Endodermal cell (in vitro differentiated cells): ENCODE data around the gene MRTFA. TPM values are rescaled to one million over a fixed set of nuclear protein-coding genes. Genes with fewer than 3 reads are reported as not detected.

Experiments used
- DNase-seq: peaks from one replicate; pipeline ENCODE4 v3.0.0-alpha.2; 2017
- H3K27ac ChIP-seq: 2 replicates; pipeline ENCODE4 v1.5.1; 2013; ENCODE audit warnings: mild to moderate bottlenecking, low read depth, low read length, moderate library complexity
- H3K27me3 ChIP-seq: 2 replicates; pipeline ENCODE4 v1.6.1; 2013; ENCODE audit warnings: mild to moderate bottlenecking, low read length, moderate library complexity; ENCODE audit not compliant: insufficient read depth, control insufficient read depth, poor library complexity, severe bottlenecking
- H3K36me3 ChIP-seq: 2 replicates; pipeline ENCODE4 v1.7.0; 2013; ENCODE audit warnings: mild to moderate bottlenecking, low read length, moderate library complexity; ENCODE audit not compliant: control insufficient read depth, insufficient read depth
- H3K4me1 ChIP-seq: one replicate; pipeline ENCODE4 v1.7.0; 2013; ENCODE audit warnings: low read length; ENCODE audit not compliant: control insufficient read depth, insufficient read depth
- H3K4me3 ChIP-seq: 2 replicates; pipeline ENCODE4 v1.5.1; 2013; ENCODE audit warnings: mild to moderate bottlenecking, low read length, moderate library complexity
- H3K9ac ChIP-seq: 2 replicates; pipeline ENCODE4 v1.6.1; 2013; ENCODE audit warnings: mild to moderate bottlenecking, low read length, moderate library complexity; ENCODE audit not compliant: poor library complexity, severe bottlenecking; ENCODE audit errors: extremely low read depth
- H3K9me3 ChIP-seq: 2 replicates; pipeline ENCODE4 v1.6.1; 2013; ENCODE audit warnings: mild to moderate bottlenecking, low read length, moderate library complexity; ENCODE audit not compliant: control insufficient read depth
- H3K27ac Mint-ChIP-seq: 2 replicates; pipeline ENCODE4 v1.8.0; 2020; ENCODE audit warnings: mixed read lengths
- H3K27me3 Mint-ChIP-seq: 2 replicates; pipeline ENCODE4 v1.8.0; 2021; ENCODE audit warnings: mild to moderate bottlenecking, mixed read lengths; ENCODE audit not compliant: insufficient read depth
- H3K36me3 Mint-ChIP-seq: 2 replicates; pipeline ENCODE4 v1.8.0; 2020; ENCODE audit warnings: low read depth, mixed read lengths
- H3K4me1 Mint-ChIP-seq: 2 replicates; pipeline ENCODE4 v1.8.0; 2020; ENCODE audit warnings: mixed read lengths
- H3K4me3 Mint-ChIP-seq: 2 replicates; pipeline ENCODE4 v1.8.0; 2020; ENCODE audit warnings: mild to moderate bottlenecking, moderate library complexity, mixed read lengths
- H3K9me3 Mint-ChIP-seq: 2 replicates; pipeline ENCODE4 v1.8.0; 2020; ENCODE audit warnings: mild to moderate bottlenecking, mixed read lengths
- WGBS, 2 experiments: methylation state at CpG; one replicate each; pipeline versions ENCODE4 v1.1.5 to v1.1.7; 2013; ENCODE audit warnings: missing lambda C conversion rate in 2 of 2, mixed read lengths in 1 of 2; ENCODE audit not compliant: insufficient coverage in 1 of 2, insufficient read length in 1 of 2; 5-methylcytosine and 5-hydroxymethylcytosine counted together
- total RNA-seq, 2 donors: library from RNA; stranded (reverse); fragmentation: NEBNext Ultra II Directional in 1 of 2; extraction: Animal tissue kit (Norgen Biotek cat#: 25700) in 1 of 2; gene quantifications; 2 replicates in 1 of 2; 3 replicates in 1 of 2; pipeline ENCODE4 v1.2.1, GENCODE V29; 2021
- TF ChIP-seq, protein P1 (sequence below): fragments of 200-600 bp; sonication (generic); conservative IDR thresholded peaks from 2 replicates; pipeline ENCODE4 v1.5.0; 2021; ENCODE audit warnings: antibody characterized with exemption, mild to moderate bottlenecking

MRTFA gene
- total RNA-seq, 2 donors from 2014 or later = 43.3 to 44.7 TPM

DNA sequence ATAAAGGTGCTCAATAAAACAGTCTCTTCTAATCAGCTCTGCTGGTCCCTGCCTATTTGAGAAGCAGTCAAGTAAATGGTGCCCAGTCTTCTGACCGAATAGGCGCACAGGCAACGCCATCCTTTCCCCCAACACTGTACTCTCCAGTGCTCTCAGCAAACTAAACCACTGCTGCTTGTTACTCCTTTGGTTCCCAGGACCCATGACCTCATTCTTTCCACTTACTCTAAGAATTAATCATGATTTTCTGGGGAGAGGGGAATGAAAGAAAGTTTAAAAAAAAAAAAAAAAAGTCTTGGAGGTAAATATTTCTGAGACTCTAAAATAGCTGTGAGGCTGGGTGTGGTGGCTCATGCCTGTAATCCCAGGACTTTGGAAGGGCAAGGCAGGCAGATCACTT, 202.4 kb downstream of the MRTFA start:
- H3K4me1 Mint-ChIP-seq = peaks cover 15% of the 10 kb centered on the region
- TF ChIP-seq, protein P1, sequence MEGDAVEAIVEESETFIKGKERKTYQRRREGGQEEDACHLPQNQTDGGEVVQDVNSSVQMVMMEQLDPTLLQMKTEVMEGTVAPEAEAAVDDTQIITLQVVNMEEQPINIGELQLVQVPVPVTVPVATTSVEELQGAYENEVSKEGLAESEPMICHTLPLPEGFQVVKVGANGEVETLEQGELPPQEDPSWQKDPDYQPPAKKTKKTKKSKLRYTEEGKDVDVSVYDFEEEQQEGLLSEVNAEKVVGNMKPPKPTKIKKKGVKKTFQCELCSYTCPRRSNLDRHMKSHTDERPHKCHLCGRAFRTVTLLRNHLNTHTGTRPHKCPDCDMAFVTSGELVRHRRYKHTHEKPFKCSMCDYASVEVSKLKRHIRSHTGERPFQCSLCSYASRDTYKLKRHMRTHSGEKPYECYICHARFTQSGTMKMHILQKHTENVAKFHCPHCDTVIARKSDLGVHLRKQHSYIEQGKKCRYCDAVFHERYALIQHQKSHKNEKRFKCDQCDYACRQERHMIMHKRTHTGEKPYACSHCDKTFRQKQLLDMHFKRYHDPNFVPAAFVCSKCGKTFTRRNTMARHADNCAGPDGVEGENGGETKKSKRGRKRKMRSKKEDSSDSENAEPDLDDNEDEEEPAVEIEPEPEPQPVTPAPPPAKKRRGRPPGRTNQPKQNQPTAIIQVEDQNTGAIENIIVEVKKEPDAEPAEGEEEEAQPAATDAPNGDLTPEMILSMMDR = no peak
- peaks cover 29% of the 10 kb centered on the region for H3K36me3 Mint-ChIP-seq
- H3K27me3 Mint-ChIP-seq = no peaks in the 10 kb centered on the region
- DNase-seq = no peak
- 88 to 97% methylated on average over 3 of the region's 3 CpGs for WGBS, 2 experiments
- no peaks in the 10 kb centered on the region for H3K4me1 ChIP-seq
- no peak overlapping the region for H3K9ac ChIP-seq
- H3K36me3 ChIP-seq = peaks cover 30% of the 10 kb centered on the region
- no peak overlapping the region for H3K4me3 Mint-ChIP-seq
- no peaks in the 10 kb centered on the region for H3K9me3 Mint-ChIP-seq
- no peaks in the 10 kb centered on the region for H3K9me3 ChIP-seq
- H3K27me3 ChIP-seq = no peaks in the 10 kb centered on the region
- no peak overlapping the region for H3K27ac Mint-ChIP-seq
- no peak overlapping the region for H3K27ac ChIP-seq
- no peak overlapping the region for H3K4me3 ChIP-seq

DNA sequence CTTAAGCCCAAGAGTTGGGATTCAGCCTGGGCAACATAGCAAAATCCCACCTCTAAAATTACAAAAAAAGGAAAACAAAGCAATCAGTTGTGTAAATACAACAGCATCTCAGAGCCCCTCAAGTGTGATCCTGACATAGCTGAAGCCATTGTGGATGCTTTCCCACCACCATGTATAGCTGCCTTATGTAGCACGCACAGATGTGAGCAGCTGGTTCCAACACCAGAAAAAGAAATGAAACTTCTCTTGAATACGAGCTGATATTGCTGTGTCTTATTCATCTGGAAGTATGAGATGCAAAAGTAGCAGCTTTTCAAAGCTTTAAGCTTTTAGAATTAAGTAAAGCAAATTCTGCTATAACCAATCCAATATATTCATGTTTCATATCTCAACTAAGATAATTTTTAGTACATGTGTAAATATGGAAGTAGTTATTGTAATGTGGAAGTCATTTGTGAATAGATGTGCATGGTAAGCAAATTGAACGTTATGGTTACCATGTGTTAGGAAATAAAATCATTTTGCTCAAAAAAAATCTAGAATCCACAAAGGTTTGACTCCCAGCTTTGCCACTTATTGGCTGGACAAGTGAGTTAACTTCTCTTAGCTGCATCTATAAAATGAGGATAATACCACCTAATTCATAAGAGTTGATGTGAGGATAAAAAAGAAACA, 203.0 kb downstream of the MRTFA start:
- TF ChIP-seq, protein P1 = no peak
- H3K27me3 Mint-ChIP-seq = no peaks in the 10 kb centered on the region
- H3K36me3 ChIP-seq = peaks cover 33% of the 10 kb centered on the region
- no peak overlapping the region for H3K4me3 Mint-ChIP-seq
- H3K4me1 ChIP-seq = no peaks in the 10 kb centered on the region
- H3K27me3 ChIP-seq = no peaks in the 10 kb centered on the region
- H3K9me3 Mint-ChIP-seq = no peaks in the 10 kb centered on the region
- no peak overlapping the region for H3K9ac ChIP-seq
- H3K36me3 Mint-ChIP-seq = peaks cover 34% of the 10 kb centered on the region
- no peaks in the 10 kb centered on the region for H3K9me3 ChIP-seq
- WGBS, 2 experiments = 96 to 100% methylated on average over 2 to 3 of the region's 3 CpGs
- H3K4me1 Mint-ChIP-seq = peaks cover 15% of the 10 kb centered on the region
- no peak overlapping the region for H3K27ac Mint-ChIP-seq
- no peak overlapping the region for H3K4me3 ChIP-seq
- DNase-seq = no peak
- H3K27ac ChIP-seq = no peak overlapping the region

DNA sequence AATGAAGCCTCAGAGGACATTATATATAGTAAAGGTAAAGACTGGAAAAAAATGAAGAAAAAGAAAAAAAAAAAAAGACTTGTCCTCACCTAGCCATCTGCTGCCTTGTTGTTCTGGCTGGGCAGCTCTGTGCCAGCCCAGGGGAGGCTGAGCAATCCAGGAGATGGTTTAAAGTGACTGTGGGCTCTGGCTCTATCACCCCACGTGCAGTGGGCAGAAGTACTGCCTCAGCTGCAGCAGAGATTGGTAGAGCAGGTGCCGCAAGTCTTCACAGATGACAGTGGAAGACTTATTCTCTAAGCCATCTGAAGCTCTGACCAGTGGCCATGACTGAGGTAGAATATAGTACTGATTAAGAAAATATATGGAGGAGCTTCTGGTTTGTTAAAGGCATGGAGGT, 203.9 kb downstream of the MRTFA start:
- H3K27me3 ChIP-seq = no peaks in the 10 kb centered on the region
- Mint-ChIP-seq H3K36me3 (peaks cover 35% of the 10 kb centered on the region), H3K27me3 (no peaks in the 10 kb centered on the region), H3K9me3 (no peaks in the 10 kb centered on the region), H3K4me1 (peaks cover 16% of the 10 kb centered on the region), H3K27ac (no peak overlapping the region), H3K4me3 (no peak overlapping the region)
- no peak overlapping the region for H3K27ac ChIP-seq
- DNase-seq = no peak
- peaks cover 42% of the 10 kb centered on the region for H3K36me3 ChIP-seq
- H3K4me1 ChIP-seq = peaks cover 5% of the 10 kb centered on the region
- H3K4me3 ChIP-seq = no peak overlapping the region
- TF ChIP-seq, protein P1 = no peak
- H3K9me3 ChIP-seq = no peaks in the 10 kb centered on the region
- H3K9ac ChIP-seq = no peak overlapping the region
- WGBS, 2 experiments = 93 to 94% methylated on average over 2 of the region's 2 CpGs
